CD4-positive, alpha-beta T cell treated with Interleukin-17A for 4 hours (primary cell): ENCODE results near the gene TNFRSF8.
"Not testable (repeated sequence)": the region's sequence is repeated elsewhere in the genome, so short reads cannot be mapped to it uniquely, and the experiment has no call there.

Source experiments
- DNase-seq: peaks from one replicate; pipeline ENCODE4 v3.0.0-alpha.2; 2020; ENCODE audit warnings: mixed read lengths

TNFRSF8 gene

DNA sequence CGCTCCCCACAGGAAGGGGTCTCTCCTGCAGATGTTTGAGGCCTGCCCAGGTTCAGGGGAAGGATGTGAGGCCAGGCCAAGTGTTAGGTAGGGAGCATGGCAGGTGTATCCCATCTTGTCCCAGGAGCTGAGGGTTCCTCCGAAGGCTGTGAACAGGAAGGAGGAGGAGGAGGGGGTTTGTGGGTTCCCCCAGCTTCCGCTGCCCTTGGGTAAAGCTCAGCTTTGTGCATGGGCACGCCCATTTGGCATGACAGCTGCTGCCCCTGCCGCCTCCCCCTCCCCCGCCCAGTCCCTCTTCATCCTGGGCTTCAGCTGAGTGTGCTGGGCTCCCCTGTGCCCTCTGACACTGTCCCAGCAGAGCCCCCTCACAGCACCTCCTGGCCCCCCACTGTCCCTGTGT is 25.5 kb downstream of the TNFRSF8 start:
- DNase-seq = peak; percentile 70

DNA sequence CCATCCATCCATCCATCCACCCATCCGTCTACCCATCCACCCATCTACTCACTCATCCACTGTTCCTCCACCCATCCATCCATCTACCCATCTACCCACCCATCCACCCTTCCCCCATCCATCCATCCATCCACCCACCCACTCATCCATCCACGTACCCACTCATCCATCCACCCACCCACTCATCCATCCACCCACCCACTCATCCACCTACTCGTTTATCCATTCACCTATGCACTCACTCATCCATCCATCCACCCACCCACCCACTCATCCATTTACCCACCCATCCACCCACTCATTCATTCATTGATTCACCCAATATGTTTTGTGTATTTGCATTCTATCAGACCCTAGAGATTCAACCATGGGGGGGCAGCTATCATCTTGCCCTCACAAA is 27.2 kb downstream of the TNFRSF8 start:
- no peak for DNase-seq

DNA sequence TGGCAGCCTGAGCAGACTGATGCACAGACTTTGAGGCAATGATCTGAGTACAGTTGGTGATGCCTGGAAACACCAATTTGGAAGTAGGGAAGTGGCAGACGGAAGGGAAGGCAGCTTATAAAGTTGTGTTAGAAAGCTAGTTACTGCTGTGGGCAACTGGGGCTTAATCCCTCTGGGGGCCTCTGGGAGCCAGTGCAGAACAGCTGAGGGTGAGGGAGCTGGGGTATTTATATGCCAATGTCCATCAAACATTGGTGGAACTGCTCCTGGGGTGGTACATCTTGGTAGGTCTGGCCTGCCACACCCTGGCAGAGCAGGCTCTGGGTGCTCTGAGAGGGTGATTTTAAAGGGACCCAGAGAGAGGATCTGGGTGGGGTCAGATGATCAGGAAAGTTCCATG is 28.1 kb downstream of the TNFRSF8 start:
- DNase-seq = no peak

DNA sequence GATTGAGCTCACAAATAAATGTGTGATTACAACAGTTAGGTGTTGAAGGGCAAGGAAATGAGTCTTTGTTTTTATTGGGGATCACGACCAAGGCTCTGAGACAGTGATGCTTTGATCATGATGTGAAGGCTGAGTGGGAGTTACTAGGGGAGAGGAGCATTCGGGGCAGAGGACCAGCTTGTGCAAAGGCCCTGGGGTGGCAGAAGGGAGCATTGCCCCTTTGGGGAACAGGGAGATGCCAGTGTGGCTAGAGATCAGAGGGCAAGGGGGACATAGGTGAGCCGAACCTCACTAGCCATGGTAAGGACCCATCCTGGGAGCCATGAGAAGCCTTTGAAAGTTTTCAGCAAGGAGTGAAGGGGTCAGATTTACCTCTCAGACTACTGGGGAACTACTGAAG is 31.1 kb downstream of the TNFRSF8 start:
- DNase-seq = no peak

DNA sequence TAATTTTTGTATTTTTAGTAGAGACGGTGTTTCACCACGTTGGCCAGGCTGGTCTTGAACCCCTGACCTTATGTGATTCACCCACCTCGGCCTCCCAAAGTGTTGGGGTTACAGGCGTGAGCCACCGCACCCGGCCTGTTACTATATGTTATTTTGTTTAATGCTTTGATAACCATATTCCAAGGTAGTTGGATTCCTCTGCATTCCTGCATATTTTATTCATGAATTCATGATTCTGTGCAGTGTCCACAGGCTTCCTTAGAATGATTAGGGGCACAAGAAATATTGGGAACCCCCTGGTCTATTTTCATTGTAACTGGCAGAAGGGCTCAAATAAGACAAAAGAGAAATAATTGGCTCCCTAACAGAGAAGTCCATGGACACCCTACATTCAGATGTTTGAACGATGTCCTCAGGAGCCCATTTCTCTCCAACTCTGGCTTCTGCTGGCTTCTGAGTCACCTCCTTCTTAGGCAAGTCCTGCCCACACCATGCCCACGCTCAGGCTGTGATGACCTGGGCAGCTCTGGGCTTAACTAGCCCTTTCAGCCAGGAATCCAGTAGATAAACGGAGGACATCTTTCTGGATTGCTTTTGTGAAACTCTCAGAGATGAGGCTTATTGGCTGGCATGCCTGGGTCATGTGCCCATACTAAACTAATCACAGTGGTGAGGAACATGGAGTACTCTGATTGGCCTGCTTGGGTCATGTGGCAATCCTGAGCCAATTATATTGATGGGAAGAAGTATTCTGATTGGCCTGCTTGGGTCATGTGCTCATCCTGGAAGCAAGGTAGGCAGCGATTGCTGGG is 32.6 kb downstream of the TNFRSF8 start:
- no peak for DNase-seq

DNA sequence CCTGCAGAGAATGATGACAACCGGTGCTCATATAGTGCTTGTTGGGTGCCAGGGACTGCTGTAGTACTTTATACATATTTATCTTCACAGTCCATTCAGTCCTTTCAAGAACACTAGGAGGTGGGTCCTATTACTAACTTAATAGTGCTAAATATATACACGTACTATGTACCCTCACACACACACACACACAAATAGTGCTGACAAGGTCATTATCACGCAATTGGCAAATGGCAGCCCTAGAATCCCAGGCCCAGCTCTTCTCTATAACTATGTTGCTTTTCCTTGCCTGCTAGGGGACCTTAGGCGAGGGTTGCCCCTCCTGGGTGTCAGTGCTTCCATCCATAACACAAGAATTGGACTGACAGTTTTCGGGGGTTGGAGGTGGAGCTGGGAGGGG is 33.5 kb downstream of the TNFRSF8 start:
- DNase-seq = no peak

DNA sequence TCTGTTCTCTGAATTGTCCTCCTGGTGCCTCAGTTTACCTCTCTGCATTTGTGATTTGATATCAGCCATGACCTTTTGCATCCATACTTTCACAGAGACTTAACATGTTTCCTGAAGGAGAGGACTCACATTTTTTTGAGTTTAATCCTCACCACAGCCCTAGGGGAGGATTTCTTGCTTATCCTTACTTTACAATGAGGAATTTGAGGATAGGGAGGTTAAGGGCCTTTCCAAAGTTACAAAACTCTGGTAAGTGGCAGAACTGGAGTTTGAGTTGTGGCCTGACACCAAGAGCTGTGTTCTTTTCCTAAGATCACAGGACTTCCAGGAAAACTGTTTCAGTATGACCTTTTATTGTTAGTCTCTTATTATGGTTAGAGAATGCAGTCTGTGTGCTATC is 34.2 kb downstream of the TNFRSF8 start:
- DNase-seq = no peak

DNA sequence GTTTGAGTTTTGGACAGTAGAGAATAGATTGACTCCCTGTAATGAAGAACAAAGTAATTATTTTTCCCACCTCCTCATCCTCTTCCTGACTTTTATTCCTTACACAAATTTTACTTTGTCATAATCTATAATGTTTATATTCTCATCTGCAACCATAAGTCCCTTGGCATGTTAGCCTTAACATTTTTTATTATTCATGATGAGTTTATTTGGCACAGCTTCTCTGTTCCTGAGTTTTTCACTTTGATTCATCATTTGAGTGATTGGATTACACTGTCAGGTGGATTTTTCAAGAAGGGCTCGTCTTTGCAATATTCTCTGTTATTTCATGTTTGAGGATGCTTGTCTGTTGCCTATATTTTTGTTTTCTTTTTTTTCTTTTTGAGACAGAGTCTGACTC is 35.7 kb downstream of the TNFRSF8 start:
- no peak for DNase-seq

DNA sequence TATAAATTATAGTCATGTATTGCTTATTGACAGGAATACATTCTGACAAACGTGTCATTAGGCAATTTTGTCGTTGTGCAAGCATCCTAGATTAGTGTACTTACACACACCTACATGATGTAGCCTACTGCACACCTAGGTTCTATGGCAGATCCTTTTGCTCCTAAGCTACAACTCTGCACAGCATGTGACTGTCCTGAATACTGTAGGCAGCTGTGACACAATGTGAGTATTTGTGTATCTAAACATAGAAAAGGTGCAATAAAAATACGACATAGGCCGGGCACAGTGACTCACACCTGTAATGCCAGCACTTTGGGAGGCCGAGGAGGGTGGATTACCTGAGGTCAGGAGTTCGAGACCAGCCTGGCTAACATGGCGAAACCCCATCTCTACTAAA is 36.5 kb downstream of the TNFRSF8 start:
- no peak for DNase-seq

DNA sequence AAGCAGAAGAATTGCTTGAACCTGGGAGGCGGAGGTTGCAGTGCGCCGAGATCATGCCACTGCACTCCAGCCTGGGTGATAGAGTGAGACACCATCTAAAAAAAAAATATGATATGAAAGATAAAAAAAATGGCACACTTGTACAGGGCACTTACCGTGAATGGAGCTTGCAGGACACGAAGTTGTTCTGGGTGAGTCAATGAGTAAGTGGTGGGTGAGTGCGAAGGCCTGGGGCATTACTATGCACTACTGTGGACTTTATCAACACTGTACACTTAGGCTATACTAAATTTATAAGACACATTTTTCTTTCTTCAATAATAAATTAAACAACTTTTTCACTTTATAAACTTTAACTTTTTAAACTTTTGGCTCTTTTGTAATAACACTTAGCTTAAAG is 37.0 kb downstream of the TNFRSF8 start:
- no peak for DNase-seq

DNA sequence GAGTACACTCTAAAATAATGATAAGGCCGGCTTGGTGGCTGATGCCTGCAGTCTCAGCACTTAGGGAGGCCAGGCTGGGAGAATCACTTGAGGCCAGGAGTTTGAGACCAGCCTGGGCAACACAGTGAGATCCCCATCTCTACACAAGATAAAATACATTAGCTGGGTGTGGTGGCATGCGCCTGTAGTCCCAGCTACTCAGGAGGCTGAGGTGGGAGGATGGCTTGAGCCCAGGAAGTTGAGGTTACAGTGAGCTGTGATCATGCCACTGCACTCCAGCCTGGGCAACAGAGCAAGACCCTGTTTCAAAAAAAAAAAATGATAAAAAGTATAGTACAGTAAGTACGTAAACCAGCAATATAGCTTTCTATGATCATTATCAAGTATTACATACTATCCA is 38.0 kb downstream of the TNFRSF8 start:
- not testable (repeated sequence) for DNase-seq

DNA sequence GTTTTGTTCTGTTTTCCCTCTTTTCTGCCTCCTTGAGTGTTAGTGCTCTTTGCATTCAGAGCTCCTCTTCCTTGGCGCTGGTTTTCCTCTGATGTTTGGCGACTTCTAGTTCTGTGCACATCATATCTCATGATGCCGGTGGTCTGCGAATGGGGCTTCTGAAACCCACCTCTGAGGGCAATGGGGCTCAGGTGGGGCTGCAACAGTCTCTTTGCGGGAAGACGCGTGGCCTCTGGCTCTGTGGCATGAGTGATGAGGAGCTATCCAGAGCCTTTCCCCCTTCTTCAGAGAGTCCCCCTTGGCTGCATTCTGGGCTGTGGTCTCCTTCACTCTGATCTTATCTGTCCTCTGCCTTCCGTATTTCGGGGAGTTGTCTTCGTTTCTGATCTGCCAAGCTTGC is 39.0 kb downstream of the TNFRSF8 start:
- DNase-seq = no peak

DNA sequence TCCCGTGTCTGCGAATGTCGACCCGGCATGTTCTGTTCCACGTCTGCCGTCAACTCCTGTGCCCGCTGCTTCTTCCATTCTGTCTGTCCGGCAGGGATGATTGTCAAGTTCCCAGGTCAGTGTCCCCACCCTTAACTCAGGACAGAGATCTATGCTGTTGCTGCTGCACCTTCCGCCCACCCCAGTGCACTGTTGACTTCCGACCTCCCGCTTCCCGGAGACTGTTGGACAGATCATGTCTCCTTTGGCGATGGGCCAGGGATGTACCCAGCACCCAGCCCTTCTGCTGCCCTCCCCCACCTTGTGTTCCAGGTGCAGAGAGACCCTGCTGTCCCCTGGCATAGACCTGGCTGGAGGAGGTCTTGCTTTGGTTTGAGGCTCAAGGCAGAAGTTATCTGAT is 41.3 kb downstream of the TNFRSF8 start:
- DNase-seq = no peak

DNA sequence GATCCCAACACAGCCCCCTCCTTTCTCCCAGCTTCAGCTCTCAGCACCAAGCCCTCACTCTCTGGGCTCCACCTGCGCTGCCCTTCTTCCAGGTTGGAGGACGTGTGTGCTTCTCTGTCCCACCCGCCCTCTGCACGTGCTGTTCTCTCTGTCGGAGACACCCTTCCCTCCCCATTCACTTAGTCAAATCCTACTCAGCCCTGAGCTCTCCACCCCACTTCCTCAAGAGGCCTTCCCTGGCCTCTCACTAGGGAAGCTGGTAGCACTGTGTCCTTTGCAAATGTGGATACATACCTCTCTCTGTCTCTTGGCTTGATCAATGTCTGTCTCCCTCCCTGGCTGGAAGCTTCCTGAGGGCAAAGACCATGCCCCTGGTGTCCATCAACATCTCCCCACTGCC is 43.0 kb downstream of the TNFRSF8 start:
- no peak for DNase-seq

DNA sequence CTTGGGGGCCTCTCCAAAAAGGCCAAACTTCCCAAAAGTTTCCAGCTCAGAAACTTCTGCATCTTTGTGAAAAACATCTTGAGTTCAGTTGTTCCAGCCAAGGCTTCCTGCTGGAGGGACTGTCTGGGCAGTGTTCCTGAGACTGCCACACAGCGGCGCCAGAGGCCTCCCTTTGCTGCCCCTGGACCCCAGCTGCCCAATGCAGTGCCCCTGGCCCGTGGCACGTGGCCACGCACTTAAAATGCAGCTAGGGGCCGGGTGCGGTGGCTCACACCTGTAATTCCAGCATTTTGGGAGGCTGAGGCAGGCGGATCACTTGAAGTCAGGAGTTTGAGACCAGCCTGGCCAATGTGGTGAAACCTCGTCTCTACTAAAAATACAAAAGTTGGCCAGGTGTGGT is 43.8 kb downstream of the TNFRSF8 start:
- DNase-seq = peak; percentile 11

DNA sequence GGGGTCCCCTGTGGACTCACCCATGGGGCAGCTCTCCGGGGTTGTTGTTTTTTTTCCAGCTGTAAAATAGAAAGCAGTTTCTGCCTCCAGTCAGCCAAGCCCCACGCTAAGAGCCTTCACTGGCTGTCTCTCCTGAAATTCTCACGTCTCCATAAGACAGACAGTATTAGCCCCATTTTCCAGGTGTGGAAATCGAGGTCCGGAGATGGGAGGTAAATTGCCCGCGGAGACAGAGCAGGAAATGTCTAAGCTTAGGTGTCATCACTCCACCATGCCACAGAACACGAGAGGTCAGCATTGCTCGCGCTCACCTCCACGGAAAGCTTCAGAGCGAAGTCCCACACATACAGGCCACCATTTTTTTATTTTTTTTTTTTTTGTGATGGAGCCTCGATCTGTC is 44.6 kb downstream of the TNFRSF8 start:
- no peak for DNase-seq

DNA sequence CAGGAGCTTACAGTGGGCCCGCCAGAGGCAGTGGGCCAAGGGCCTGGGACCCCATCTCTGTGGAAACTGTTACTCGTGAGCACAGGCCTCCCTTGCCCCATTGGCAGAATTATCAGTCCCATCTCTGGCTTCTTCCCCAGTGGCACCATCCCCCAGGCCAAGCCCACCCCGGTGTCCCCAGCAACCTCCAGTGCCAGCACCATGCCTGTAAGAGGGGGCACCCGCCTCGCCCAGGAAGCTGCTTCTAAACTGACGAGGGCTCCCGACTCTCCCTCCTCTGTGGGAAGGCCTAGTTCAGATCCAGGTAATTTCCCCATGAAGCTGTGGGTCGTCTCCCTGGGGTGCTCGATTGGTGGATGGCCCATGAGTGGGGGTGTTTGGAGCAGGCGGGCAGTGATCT is 46.8 kb downstream of the TNFRSF8 start:
- DNase-seq = no peak

DNA sequence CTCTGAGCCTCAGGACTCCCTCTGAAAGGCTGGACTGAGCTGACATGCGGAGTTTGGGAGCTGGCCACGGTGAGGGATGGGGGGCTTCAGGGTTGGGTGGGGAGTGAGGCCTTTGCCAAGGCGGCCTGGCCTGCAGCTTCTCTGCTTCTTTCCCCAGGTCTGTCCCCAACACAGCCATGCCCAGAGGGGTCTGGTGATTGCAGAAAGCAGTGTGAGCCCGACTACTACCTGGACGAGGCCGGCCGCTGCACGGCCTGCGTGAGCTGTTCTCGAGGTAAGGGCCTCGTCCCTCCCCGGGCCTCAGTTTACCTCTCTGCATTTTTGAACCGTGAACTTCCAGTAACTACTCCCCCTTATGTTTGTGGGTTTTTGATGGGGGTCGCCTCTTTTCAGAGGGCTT is 48.6 kb downstream of the TNFRSF8 start:
- no peak for DNase-seq

DNA sequence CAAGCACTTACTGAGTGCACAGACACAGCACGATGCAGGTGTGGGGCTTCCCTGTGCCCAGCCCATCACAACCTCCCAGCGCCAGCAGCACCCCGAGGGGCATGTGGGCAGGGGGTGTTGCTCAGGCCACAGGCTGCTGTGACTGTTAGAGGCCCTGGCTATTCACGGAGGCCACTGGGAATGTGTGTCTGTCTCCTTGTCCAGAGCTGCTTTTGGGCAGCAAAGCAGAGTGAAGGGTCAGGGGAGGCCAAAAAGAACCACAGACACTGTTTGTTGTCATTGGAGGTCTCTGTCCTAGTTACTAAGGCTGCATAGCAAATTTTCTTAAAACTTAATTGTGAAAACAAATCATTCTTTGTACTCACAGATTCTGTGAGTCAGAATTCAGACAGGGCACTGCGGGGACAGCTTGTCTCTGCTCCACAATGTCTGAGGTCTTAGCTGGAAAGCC is 49.6 kb downstream of the TNFRSF8 start:
- DNase-seq = no peak

DNA sequence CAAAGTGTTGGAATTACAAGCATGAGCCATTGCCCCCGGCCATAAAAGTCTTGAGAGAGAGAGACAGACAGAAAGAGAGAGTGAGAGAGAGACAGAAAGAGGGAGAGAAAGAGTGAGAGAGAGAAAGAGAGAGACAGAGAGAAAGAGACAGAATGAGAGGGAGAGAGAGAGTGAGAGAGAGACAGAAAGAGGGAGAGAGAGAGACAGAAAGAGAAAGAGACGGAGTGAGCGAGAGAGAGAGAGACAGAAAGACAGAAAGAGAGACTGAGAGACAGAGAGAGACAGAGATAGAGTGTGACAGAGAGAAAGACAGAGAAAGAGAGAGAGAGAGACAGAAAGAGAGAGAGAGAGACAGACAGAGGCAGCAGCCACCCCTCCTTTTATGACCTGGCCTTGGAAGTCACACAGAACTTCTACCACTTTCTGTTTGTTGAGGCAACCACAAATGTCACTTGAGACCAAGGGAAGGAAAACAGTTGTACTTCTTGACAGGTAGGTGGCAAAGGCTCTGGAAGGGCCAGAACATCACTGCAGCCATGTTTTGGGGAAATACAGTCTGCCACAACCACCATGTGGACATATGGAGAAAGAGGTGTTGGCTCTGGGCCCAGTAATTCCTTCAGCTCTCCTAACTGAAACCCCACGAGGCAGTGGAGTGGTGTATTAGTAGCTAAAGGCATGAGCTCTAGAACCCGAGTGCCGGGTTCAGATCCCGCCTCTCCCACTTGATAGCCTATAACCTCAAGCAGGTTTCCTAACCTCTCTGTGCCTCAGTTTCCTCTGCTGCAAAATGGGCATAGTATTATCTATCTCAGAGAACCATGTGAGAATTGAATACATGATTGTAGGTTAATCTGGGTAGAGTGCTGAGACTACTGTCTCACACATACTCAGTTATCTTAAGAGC is 50.6 kb downstream of the TNFRSF8 start:
- no peak for DNase-seq

DNA sequence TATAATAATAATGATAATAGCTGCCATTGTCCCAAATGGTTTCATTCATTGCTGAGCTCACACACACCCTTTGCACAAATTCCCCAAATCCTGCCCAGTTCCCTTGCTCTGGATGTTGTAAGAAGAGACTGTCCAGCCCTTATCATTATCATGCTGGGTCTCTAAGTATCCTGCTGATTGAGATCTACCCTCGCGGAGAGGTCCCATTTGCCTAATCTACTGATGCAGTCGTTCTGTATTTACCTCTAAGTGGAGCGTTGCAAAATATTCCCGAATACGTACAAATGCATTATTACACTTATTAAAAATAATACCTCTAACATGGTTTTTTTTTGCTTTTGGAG is 51.2 kb downstream of the TNFRSF8 start:
- DNase-seq = no peak

DNA sequence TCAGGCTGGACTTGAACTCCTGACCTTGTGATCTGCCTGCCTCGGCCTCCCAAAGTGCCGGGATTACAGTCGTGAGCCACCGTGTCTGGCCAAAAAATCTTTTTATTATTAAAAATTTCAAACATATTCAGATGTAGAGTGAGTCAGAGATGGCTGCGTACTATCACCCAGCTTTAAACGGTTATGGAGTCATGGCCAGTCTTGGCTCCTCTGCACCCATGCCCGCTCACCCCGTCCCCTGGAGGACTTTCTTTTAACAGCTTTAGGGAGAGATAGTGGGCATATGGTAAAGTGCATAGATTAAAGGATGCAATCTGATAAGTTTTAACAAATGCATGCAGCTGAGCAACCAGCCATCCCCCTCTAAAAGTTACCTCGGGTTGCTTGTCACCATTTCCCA is 51.8 kb downstream of the TNFRSF8 start:
- DNase-seq = no peak

DNA sequence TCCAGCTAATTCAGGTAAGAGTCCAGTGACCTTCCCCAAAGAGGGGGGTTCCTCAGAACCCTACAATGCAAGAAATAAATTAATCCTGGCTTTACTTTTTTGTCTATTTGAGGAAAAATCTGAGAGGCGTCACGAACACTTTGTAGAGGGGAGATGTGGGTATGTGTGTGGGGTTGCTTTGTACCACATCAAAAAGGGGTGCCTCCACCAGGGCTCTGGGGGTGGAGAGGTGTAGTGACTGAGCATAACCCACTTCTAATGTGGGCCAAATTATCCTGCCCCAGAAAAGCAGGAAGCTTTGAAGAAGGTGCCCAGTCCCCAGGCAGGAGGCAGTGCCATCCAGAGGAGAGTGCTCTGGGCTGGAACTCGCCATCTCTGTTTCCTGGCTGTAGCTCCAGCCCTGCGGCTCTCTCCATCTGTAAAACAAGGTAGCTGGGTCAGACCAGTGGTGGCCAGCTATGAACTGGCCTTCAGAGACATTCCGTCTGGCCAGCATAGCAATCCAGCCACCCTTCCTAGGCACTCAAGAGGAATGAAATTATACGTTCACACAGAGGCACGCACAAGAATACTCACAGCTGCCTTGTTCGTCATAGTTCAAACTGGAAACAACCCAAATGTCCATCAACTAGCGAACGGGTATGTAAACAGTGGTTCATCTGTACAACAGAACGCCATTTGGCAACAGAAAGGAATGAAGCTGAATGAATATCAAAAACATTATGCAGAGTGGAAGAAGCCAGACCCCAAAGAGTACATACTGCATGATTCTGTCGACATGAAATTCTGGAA is 58.3 kb downstream of the TNFRSF8 start:
- DNase-seq = peak; percentile 51
